ENCODE data around the gene SRRM3.

DNA sequence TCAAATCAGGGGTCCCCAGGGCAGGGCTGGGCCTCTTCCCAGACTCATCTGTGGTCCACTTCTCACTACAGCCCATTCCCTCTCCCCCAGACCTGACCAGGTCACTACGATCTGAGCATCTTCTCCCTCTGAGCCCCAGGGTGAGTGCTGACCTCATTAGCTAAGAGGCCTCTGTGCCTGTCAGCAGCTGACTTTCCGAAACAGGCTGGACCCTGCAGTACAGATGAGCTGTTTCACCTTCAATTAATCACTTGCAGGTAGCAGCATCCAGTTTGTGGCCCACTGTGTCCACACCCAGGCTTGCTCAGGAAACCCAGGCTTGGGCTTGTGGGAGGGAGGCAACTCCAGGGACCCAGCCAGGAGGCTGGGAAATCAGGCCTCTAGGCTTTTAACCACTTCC is 24.3 kb downstream of the SRRM3 start:
- TF ChIP-seq ZNF639 (tag by site-specific recombination; IDR thresholded peaks at IDR 0.05), result no peak
- TF ChIP-seq ZNF350 (tag by site-specific recombination; IDR thresholded peaks at IDR 0.05), result no peak
- no peak for TF ChIP-seq ZNF558 (tag by site-specific recombination; IDR thresholded peaks at IDR 0.05)
- no peak for TF ChIP-seq GLIS1 (tag by site-specific recombination; IDR thresholded peaks at IDR 0.05)
- TF ChIP-seq GLI2 (tag by site-specific recombination; IDR thresholded peaks at IDR 0.05; ENCODE audit: borderline replicate concordance, low read depth), result no peak
- TF ChIP-seq CTCF (tag by site-specific recombination; IDR thresholded peaks at IDR 0.05), result no peak
- TF ChIP-seq, protein P1, sequence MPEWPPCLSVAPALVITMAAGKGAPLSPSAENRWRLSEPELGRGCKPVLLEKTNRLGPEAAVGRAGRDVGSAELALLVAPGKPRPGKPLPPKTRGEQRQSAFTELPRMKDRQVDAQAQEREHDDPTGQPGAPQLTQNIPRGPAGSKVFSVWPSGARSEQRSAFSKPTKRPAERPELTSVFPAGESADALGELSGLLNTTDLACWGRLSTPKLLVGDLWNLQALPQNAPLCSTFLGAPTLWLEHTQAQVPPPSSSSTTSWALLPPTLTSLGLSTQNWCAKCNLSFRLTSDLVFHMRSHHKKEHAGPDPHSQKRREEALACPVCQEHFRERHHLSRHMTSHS (tag by site-specific recombination; IDR thresholded peaks at IDR 0.05), result no peak
- no peak for TF ChIP-seq ZNF266 (tag by site-specific recombination; IDR thresholded peaks at IDR 0.05; ENCODE audit: low read depth)
- TF ChIP-seq, protein P2, sequence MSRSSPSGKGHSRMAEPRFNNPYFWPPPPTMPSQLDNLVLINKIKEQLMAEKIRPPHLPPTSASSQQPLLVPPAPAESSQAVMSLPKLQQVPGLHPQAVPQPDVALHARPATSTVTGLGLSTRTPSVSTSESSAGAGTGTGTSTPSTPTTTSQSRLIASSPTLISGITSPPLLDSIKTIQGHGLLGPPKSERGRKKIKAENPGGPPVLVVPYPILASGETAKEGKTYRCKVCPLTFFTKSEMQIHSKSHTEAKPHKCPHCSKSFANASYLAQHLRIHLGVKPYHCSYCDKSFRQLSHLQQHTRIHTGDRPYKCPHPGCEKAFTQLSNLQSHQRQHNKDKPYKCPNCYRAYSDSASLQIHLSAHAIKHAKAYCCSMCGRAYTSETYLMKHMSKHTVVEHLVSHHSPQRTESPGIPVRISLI (tag by site-specific recombination; IDR thresholded peaks at IDR 0.05), result no peak
- TF ChIP-seq, protein P3, sequence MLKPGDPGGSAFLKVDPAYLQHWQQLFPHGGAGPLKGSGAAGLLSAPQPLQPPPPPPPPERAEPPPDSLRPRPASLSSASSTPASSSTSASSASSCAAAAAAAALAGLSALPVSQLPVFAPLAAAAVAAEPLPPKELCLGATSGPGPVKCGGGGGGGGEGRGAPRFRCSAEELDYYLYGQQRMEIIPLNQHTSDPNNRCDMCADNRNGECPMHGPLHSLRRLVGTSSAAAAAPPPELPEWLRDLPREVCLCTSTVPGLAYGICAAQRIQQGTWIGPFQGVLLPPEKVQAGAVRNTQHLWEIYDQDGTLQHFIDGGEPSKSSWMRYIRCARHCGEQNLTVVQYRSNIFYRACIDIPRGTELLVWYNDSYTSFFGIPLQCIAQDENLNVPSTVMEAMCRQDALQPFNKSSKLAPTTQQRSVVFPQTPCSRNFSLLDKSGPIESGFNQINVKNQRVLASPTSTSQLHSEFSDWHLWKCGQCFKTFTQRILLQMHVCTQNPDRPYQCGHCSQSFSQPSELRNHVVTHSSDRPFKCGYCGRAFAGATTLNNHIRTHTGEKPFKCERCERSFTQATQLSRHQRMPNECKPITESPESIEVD (tag by site-specific recombination; IDR thresholded peaks at IDR 0.05), result no peak
- TF ChIP-seq ZNF324 (tag by site-specific recombination; IDR thresholded peaks at IDR 0.05), result no peak
- TF ChIP-seq KLF10 (tag by site-specific recombination; IDR thresholded peaks at IDR 0.05), result no peak

Data from HEK293 (cell line).